SKM-1 treated with dmso at 0.1 percent for 144 hours (cell line): ENCODE data around the gene RAB11FIP3.
"Not testable (repeated sequence)": the region's sequence is repeated elsewhere in the genome, so short reads cannot be mapped to it uniquely, and the experiment has no call there.

Source experiments
- DNase-seq: peaks from one replicate; lab custom pipeline; 2025; ENCODE audit not compliant: unreplicated experiment; lab: John Stamatoyannopoulos, UW

RAB11FIP3 gene

DNA sequence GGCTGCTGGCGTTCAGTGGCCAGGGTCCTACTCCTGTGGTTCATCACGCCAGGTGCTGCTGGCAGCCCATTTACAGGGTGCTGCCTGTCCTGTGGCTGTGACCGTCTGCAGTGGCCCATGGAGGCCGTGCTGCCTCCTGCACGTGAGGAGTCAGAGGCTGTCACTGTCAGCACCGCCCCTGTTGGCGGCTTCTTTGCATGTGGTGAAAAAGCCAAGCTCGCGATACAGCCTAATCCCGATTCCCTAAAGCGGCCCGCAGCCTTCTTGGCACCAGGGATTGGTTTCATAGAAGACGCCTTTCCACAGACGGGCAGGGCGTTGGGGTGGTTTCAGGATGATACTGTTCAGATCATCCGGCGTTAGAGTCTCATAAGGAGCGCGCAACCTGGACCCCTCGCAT, 35.3 kb downstream of the RAB11FIP3 start:
- DNase-seq = no peak

GRCh38 chr16:463071-463470, 37.6 kb downstream of the RAB11FIP3 start:
- no peak for DNase-seq

DNA sequence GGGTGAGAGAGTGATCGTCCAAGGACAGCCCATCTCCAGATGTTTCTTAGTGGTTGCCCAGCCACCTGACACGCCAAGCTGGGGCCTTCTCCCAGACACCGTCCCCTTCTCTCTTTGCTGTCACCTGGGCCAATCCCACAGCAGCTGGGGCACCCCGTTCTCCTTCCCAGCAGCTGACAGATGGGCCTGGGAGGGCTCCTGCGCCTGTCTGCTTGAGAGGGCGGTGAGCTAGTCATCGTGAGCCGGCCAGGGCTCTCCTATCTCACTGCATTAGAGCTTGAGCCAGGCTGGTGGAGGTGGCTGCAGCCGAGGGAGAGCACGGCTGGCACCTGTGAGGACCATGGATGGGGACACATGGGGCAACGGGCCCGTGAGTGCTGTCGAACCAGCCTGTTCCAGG, 41.2 kb downstream of the RAB11FIP3 start:
- DNase-seq = no peak

DNA sequence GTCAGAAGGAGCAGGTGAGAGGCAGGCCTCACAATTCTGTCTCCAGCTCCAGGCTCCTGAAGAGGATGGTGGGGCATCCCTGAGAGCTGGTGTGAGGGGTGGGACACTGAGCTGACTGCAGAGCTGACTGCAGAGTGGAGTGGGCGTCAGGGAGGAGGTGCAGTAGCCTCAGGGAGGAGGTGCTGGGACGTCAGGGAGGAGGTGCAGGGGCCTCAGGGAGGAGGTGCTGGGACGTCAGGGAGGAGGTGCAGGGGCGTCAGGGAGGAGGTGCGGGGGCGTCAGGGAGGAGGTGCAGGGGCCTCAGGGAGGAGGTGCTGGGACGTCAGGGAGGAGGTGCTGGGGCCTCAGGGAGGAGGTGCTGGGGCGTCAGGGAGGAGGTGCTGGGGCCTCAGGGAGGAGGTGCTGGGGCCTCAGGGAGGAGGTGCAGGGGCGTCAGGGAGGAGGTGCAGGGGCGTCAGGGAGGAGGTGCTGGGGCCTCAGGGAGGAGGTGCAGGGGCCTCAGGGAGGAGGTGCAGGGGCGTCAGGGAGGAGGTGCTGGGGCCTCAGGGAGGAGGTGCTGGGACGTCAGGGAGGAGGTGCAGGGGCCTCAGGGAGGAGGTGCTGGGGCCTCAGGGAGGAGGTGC, 41.9 kb downstream of the RAB11FIP3 start:
- not testable (repeated sequence) for DNase-seq

DNA sequence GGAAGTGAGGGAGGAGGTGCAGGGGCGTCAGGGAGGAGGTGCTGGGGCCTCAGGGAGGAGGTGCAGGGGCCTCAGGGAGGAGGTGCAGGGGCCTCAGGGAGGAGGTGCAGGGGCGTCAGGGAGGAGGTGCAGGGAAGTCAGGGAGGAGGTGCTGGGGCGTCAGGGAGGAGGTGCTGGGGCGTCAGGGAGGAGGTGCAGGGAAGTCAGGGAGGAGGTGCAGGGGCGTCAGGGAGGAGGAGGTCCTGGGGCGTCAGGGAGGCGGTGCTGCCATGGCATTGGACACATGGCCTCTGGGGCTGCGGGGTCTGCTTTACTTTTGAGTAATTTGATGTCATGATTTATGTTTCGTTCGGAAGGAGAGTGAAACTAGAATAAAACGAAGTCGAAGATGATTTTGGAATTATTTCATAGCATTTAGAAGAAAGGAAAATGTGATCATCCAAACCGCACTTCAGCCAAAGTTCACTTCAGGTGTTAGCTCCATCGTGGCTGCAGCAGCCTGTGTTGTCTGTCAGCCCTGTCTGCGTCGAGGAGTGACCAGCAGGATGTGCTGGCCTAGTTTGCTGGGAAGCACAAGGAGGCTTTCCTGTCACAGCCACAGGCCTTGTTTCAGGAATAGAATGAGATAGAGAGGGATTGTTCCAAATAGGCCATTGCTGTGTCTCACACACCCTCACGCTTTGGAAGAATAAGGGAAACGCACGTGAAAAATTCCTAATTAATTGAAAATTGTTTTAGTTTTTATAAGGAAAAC, 42.8 kb downstream of the RAB11FIP3 start:
- DNase-seq = no peak

DNA sequence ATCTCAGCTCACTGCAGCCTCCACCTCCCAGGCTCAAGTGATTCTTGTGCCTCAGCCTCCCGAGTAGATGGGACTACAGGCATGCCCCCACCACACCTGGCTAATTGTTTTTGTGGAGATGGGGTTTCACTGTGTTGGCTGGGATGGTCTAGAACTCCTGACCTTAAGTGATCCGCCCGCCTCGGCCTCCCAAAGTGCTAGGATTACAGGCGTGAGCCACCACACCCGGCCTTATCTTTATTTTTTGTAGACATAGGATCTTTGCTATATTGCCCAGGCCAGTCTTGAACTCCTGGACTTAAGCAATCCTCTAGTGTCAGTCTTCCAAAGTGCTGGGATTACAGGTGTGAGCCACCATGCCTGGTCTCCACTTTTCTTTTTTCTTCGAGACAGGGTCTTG, 44.0 kb downstream of the RAB11FIP3 start:
- not testable (repeated sequence) for DNase-seq

- no peak for DNase-seq
Measured at GRCh38 chr16:470418-470817, 45.0 kb downstream of the RAB11FIP3 start.

DNA sequence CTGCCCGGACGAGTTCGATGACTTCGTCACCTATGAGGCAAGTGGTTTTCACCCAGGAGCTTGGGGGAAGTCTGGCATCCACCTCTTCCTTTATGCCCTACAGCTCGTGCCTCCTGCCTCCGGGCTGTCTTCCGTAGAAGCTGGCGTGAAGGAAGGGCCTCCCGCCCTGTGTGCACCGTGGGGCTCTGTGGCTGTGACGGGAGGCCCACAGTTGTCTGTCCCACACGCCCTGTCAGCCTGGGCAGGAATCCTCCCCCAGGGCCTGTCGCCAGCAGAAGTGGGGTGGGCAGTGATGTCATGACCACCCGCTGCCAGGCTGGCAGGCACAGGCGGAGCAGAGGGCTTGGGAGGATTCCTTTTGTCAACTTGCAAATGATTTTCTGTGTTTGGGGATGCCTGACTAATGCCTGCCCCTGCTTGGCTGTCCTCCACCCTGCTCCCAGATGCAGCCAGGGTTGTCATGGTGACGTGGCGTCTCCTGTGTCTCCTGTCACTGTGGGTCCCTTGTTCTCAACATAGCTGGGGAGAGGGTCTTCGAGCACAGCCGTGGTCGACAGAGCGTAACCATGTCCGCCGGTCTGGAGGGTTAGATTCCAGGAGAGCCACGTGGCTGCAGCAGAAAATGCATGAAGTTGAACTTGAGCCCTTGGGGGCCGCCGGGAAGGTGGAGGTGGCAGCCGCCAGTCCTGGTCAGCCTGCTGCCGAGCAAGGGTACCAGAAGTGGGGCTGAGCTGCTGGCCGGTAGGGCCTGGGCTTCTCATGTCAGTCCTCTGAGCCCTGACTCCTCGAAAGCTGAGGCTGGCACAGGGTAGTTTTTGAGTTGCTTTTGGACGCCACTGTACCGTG, 46.1 kb downstream of the RAB11FIP3 start:
- DNase-seq = no peak

DNA sequence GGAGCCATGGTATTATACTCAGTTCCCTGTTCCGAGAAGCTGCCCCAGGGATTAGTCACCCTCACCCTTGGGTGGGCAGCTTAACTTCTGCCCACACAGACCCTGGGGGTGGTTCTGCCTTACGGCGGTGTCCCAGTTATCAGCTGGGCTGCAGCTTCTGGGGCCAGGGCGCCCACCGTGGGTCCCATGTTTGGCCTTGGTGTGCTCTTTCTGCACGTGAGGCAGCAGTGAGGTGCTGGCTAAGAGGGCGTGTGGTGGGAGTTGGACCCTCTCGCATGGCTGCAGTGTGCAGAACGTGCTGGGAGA, 46.7 kb downstream of the RAB11FIP3 start:
- DNase-seq = no peak

DNA sequence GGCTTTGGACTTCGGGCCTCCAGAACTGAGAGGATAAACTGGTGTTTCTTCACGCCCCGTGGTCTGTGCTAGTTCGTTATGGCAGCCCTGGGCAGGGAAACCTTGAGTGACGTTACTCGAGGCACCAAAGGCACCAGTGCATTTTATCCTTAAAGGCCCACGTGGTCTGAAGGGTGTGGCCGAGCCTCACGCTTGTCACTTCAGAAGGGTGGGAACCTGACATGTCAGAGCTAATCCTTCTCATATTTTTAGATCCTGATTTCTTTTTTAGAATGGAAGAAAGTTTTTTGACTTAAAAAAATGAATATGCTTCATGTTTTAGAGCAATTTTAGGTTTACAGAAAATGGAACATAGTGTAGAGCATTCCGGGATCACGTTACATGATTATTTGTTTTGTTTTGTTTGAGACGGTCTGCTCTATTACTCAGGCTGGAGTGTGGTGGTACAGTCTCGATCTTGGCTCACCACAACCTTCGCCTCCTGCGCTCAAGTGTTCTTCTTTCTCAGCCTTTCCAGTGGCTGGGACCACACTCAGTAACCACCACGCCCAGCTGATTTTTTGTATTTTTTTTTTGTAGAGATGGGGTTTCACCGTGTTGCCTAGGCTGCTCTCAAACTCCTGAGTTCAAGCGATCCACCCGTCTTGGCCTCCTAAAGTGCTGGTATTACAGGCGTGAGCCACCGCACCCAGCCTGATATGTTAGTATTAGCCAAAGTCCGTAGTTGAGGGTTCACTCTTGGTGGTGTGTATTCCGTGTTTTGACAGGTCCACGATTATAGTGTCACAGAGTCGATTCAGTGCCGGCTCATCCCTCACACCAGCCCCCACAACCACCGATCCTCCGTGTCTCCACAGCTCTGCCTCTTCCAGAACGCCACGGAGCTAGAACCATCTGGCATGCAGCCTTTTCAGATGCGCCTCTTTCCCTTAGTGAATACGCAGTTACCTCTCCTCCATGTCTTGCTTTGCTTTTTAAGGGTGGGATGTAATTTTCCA, 47.9 kb downstream of the RAB11FIP3 start:
- no peak for DNase-seq

GRCh38 chr16:474420-475122, 49.1 kb downstream of the RAB11FIP3 start:
- no peak for DNase-seq

GRCh38 chr16:476039-476438, 50.6 kb downstream of the RAB11FIP3 start:
- no peak for DNase-seq

GRCh38 chr16:477301-478157, 52.1 kb downstream of the RAB11FIP3 start:
- DNase-seq = no peak

- DNase-seq = not testable (repeated sequence)
Measured at GRCh38 chr16:478287-478686, 52.8 kb downstream of the RAB11FIP3 start.

- no peak for DNase-seq
Measured at GRCh38 chr16:482468-483185, 57.2 kb downstream of the RAB11FIP3 start.

- DNase-seq = no peak
Measured at GRCh38 chr16:483341-484075, 58.1 kb downstream of the RAB11FIP3 start.

GRCh38 chr16:489606-490005, 64.2 kb downstream of the RAB11FIP3 start:
- no peak for DNase-seq

DNA sequence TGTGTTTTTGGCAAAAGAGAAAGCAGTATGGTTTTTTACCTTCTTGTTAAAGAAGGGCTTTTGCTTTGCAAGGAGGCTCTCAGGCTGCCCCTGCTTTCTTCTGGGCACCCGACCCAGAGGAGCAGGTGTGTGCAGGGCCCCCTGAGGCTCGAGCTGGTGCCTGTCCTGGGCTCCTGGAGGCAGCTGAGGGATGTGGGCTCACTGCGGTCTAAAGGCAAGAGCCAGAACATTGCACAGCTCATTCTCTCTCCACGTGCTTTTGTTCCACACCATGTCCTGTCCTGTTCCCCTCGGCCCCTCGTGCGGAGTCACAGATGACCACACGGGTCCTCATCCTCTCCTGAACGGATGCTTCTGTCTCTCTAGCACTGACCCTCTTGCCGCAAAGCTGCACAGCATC, 65.3 kb downstream of the RAB11FIP3 start:
- DNase-seq = no peak
